H9 (cell line): ENCODE results near the gene ANKS1B. TPM values are rescaled to one million over a fixed set of nuclear protein-coding genes. Genes with fewer than 3 reads are reported as not detected.

ENCODE experiments used
- DNase-seq: peaks from one replicate; pipeline ENCODE4 v3.0.0-alpha.2; 2017
- H2AFZ ChIP-seq: one replicate; pipeline ENCODE4 v1.6.1; 2013; ENCODE audit warnings: mild to moderate bottlenecking, low read length, control low read depth, moderate library complexity
- H2AK5ac ChIP-seq: 2 replicates; pipeline ENCODE4 v1.6.1; 2013; ENCODE audit warnings: low read length, control low read depth, mixed read lengths; ENCODE audit not compliant: insufficient read length
- H2BK120ac ChIP-seq: one replicate; pipeline ENCODE4 v1.6.1; 2013; ENCODE audit warnings: low read depth, mild to moderate bottlenecking, low read length, control low read depth, inconsistent platforms; ENCODE audit not compliant: poor library complexity, severe bottlenecking
- H2BK12ac ChIP-seq: 2 replicates; pipeline ENCODE4 v1.6.1; 2013; ENCODE audit warnings: low read length, control low read depth, mixed read lengths, low read depth; ENCODE audit not compliant: insufficient read length
- H2BK15ac ChIP-seq: 2 replicates; pipeline ENCODE4 v1.6.1; 2013; ENCODE audit warnings: low read depth, low read length, control low read depth
- H2BK20ac ChIP-seq: one replicate; pipeline ENCODE4 v1.6.1; 2013; ENCODE audit warnings: low read depth, mild to moderate bottlenecking, low read length, control low read depth, inconsistent platforms; ENCODE audit not compliant: poor library complexity, severe bottlenecking
- H2BK5ac ChIP-seq: 2 replicates; pipeline ENCODE4 v1.6.1; 2013; ENCODE audit warnings: low read length, control low read depth, mixed read lengths; ENCODE audit not compliant: insufficient read length
- H3K14ac ChIP-seq: 2 replicates; pipeline ENCODE4 v1.6.1; 2013; ENCODE audit warnings: low read length, control low read depth; ENCODE audit not compliant: insufficient read depth
- H3K18ac ChIP-seq: 2 replicates; pipeline ENCODE4 v1.6.1; 2013; ENCODE audit warnings: low read depth, mild to moderate bottlenecking, mixed read lengths, low read length, control low read depth; ENCODE audit not compliant: insufficient read length
- H3K23ac ChIP-seq: 2 replicates; pipeline ENCODE4 v1.6.1; 2013; ENCODE audit warnings: low read length, control low read depth, mixed read lengths, low read depth; ENCODE audit not compliant: insufficient read length
- H3K23me2 ChIP-seq: 2 replicates; pipeline ENCODE4 v1.6.1; 2013; ENCODE audit warnings: low read depth, mild to moderate bottlenecking, mixed read lengths, low read length, control low read depth; ENCODE audit not compliant: insufficient read length, poor library complexity, severe bottlenecking
- H3K27ac ChIP-seq: 2 replicates; pipeline ENCODE4 v1.5.1; 2013; ENCODE audit warnings: low read length, control low read depth, mixed read lengths, low read depth; ENCODE audit not compliant: insufficient read length
- H3K27me3 ChIP-seq: 2 replicates; pipeline ENCODE4 v1.6.1; 2013; ENCODE audit warnings: low read length, control low read depth, inconsistent platforms; ENCODE audit not compliant: insufficient read depth
- H3K4ac ChIP-seq: 2 replicates; pipeline ENCODE4 v1.6.1; 2013; ENCODE audit warnings: low read depth, mild to moderate bottlenecking, control low read depth, inconsistent platforms, low read length, moderate library complexity
- H3K4me1 ChIP-seq: 2 replicates; pipeline ENCODE4 v1.6.1; 2013; ENCODE audit warnings: low read length, control low read depth, inconsistent platforms; ENCODE audit not compliant: insufficient read depth
- H3K4me2 ChIP-seq: 2 replicates; pipeline ENCODE4 v1.6.1; 2013; ENCODE audit warnings: low read length, control low read depth, mixed read lengths; ENCODE audit not compliant: insufficient read length, insufficient read depth
- H3K56ac ChIP-seq: 2 replicates; pipeline ENCODE4 v1.6.1; 2013; ENCODE audit warnings: low read depth, mild to moderate bottlenecking, mixed read lengths, low read length, control low read depth; ENCODE audit not compliant: insufficient read length
- H3K79me1 ChIP-seq: 2 replicates; pipeline ENCODE4 v1.6.1; 2013; ENCODE audit warnings: low read depth, mild to moderate bottlenecking, moderate library complexity, low read length, control low read depth, inconsistent platforms; ENCODE audit not compliant: insufficient read depth, poor library complexity, severe bottlenecking
- H3K79me2 ChIP-seq: 2 replicates; pipeline ENCODE4 v1.6.1; 2013; ENCODE audit warnings: low read length, control low read depth, inconsistent platforms; ENCODE audit not compliant: insufficient read depth
- H3K9ac ChIP-seq: 2 replicates; pipeline ENCODE4 v1.6.1; 2013; ENCODE audit warnings: low read length, control low read depth, mixed read lengths; ENCODE audit not compliant: insufficient read length; ENCODE audit errors: extremely low read depth
- H3K9me3 ChIP-seq: one replicate; pipeline ENCODE4 v1.6.1; 2013; ENCODE audit warnings: low read depth, low read length, inconsistent platforms; ENCODE audit not compliant: control insufficient read depth
- H3T11ph ChIP-seq: one replicate; pipeline ENCODE4 v1.6.1; 2013; ENCODE audit warnings: mild to moderate bottlenecking, low read length, control low read depth, inconsistent platforms
- H4K20me1 ChIP-seq: one replicate; pipeline ENCODE4 v1.6.1; 2013; ENCODE audit not compliant: control insufficient read depth, insufficient read length, insufficient read depth
- H4K5ac ChIP-seq: 2 replicates; pipeline ENCODE4 v1.6.1; 2013; ENCODE audit warnings: low read depth, mild to moderate bottlenecking, mixed read lengths, low read length, control low read depth; ENCODE audit not compliant: insufficient read length
- H4K8ac ChIP-seq: replicated peaks from 2 replicates; pipeline ENCODE4 v1.6.1; 2013; ENCODE audit warnings: low read length, control low read depth, mixed read lengths, low read depth; ENCODE audit not compliant: insufficient read length
- H4K91ac ChIP-seq: 2 replicates; pipeline ENCODE4 v1.6.1; 2013; ENCODE audit warnings: low read depth, mild to moderate bottlenecking, moderate library complexity, mixed read lengths, low read length, control low read depth; ENCODE audit not compliant: insufficient read length
- H3K27ac Mint-ChIP-seq, 3 experiments: 2 replicates in 2 of 3; 3 replicates in 1 of 3; pipeline ENCODE4 v1.8.0; 2020 to 2021; ENCODE audit warnings: mixed read lengths in 3 of 3, mild to moderate bottlenecking in 1 of 3, moderate library complexity in 1 of 3
- H3K27me3 Mint-ChIP-seq: 2 replicates; pipeline ENCODE4 v1.8.0; 2021; ENCODE audit warnings: low read depth, mild to moderate bottlenecking, moderate library complexity, mixed read lengths
- H3K36me3 Mint-ChIP-seq, 3 experiments: 2 replicates in 2 of 3; 3 replicates in 1 of 3; pipeline ENCODE4 v1.8.0; 2020 to 2021; ENCODE audit warnings: low read depth in 3 of 3, mixed read lengths in 3 of 3; ENCODE audit not compliant: insufficient read depth in 1 of 3
- H3K4me1 Mint-ChIP-seq, 2 experiments: 2 replicates each; pipeline ENCODE4 v1.8.0; 2020; ENCODE audit warnings: mixed read lengths in 2 of 2
- H3K4me3 Mint-ChIP-seq, 2 experiments: 2 replicates in 1 of 2; 3 replicates in 1 of 2; pipeline ENCODE4 v1.8.0; 2020 to 2021; ENCODE audit warnings: mild to moderate bottlenecking in 2 of 2, mixed read lengths in 2 of 2, moderate library complexity in 1 of 2
- H3K9me3 Mint-ChIP-seq, 2 experiments: 2 replicates in 1 of 2; 3 replicates in 1 of 2; pipeline ENCODE4 v1.8.0; 2020; ENCODE audit warnings: mild to moderate bottlenecking in 2 of 2, mixed read lengths in 2 of 2, moderate library complexity in 1 of 2
- CTCF ChIP-seq: fragments of 200-600 bp; sonication (generic); conservative IDR thresholded peaks from 3 replicates; pipeline ENCODE4 v1.8.0; 2021; ENCODE audit warnings: antibody characterized with exemption, mild to moderate bottlenecking
- WGBS: extraction: QIAGEN DNeasy Blood & Tissue Kit; methylation state at CpG from one replicate; pipeline ENCODE4 v1.1.7; 2013; ENCODE audit warnings: missing lambda C conversion rate, low lambda C conversion rate, mixed read lengths; ENCODE audit not compliant: insufficient read length; ENCODE audit errors: extremely low coverage; 5-methylcytosine and 5-hydroxymethylcytosine counted together
- total RNA-seq: library from RNA; stranded (reverse); gene quantifications from 2 replicates; pipeline ENCODE4 v1.2.1, GENCODE V29; 2021

ANKS1B gene
- total RNA-seq, 1 experiment from 2014 or later, result 4.1 TPM

DNA sequence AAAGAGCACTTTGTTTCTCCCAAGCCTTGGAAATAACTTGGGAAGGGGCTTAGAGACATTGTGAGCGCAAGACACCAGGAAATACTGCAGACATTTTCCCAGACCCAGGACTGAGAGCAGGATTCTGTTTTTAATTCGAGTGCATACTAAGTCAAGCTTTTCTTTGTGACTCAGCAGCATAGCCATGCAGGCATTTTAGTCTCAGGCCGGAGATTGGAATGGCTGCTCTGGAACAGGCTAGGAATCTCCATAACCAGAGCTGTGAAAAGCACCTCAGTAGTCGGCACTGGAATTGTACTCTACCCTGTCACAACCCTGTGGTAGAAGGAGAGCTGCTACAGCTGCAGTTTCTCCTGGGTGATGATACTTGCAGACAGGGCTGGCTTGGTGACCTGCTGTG, 366.1 kb downstream of the ANKS1B start:
- H2AK5ac ChIP-seq, result no peak overlapping the region
- Mint-ChIP-seq H3K9me3 (peaks cover 0 to 10% of the 10 kb centered on the region in 2 experiments; a peak in 4 of 5 replicates), H3K27me3 (no peaks in the 10 kb centered on the region), H3K4me1 (peaks cover 0 to 3% of the 10 kb centered on the region in 2 experiments; a peak in 2 of 4 replicates), H3K27ac (no peak overlapping the region; a peak in 1 of 7 replicates), H3K36me3 (no peaks in the 10 kb centered on the region), H3K4me3 (no peak overlapping the region)
- no peak overlapping the region for H4K5ac ChIP-seq
- no peak overlapping the region for H2BK120ac ChIP-seq
- TF ChIP-seq CTCF, result no peak
- no peaks in the 10 kb centered on the region for H4K20me1 ChIP-seq
- no peak overlapping the region for H3K4me2 ChIP-seq
- H3K79me1 ChIP-seq, result no peaks in the 10 kb centered on the region
- no peaks in the 10 kb centered on the region for H3K23me2 ChIP-seq
- H3K9ac ChIP-seq, result no peak overlapping the region
- no peak overlapping the region for H3K14ac ChIP-seq
- H3K79me2 ChIP-seq, result no peaks in the 10 kb centered on the region
- no peak overlapping the region for H2BK20ac ChIP-seq
- no peak overlapping the region for H3T11ph ChIP-seq
- H3K27me3 ChIP-seq, result no peaks in the 10 kb centered on the region
- no peak overlapping the region for H3K4ac ChIP-seq
- no peak overlapping the region for H3K56ac ChIP-seq
- no peak overlapping the region for H3K27ac ChIP-seq
- no peak overlapping the region for H2AFZ ChIP-seq
- WGBS, result no CpG with 5 or more reads among the region's 4 CpGs
- DNase-seq, result no peak
- H3K4me1 ChIP-seq, result no peaks in the 10 kb centered on the region
- H2BK12ac ChIP-seq, result no peak overlapping the region
- H3K18ac ChIP-seq, result no peak overlapping the region
- no peak overlapping the region for H2BK5ac ChIP-seq
- H4K8ac ChIP-seq, result no peak overlapping the region
- no peak overlapping the region for H3K23ac ChIP-seq
- no peak overlapping the region for H2BK15ac ChIP-seq
- H3K9me3 ChIP-seq, result no peaks in the 10 kb centered on the region
- no peak overlapping the region for H4K91ac ChIP-seq
